ENCODE data around the gene GPR78. TPM values are rescaled to one million over a fixed set of nuclear protein-coding genes. Genes with fewer than 3 reads are reported as not detected.

The GPR78 gene
- total and polyA plus RNA-seq, 4 donors, result not detected

GRCh38 chr4:8591114-8591513 lies 10.9 kb downstream of the GPR78 start:
- no peaks in the 10 kb centered on the region for H3K9me3 ChIP-seq (ENCODE audit: control insufficient read depth in 4 of 4, low read length in 3 of 4)
- no peak for TF ChIP-seq TAF1 (conservative IDR thresholded peaks at IDR 0.05)
- no peak for TF ChIP-seq ATF3 (IDR thresholded peaks at IDR 0.05)
- TF ChIP-seq REST (IDR thresholded peaks at IDR 0.05), result no peak
- TF ChIP-seq FOXA1 (IDR thresholded peaks at IDR 0.05), result no peak
- no peak for TF ChIP-seq HNF4G (IDR thresholded peaks at IDR 0.05)
- no peaks in the 10 kb centered on the region for H3K36me3 ChIP-seq (ENCODE audit: control insufficient read depth in 4 of 4, insufficient read depth in 3 of 4, low read depth in 1 of 4, low read length in 3 of 4)
- H3K4me1 ChIP-seq (ENCODE audit: control insufficient read depth in 4 of 4, insufficient read depth in 4 of 4, low read length in 3 of 4), result peaks cover 0 to 12% (median 0%) of the 10 kb centered on the region in 4 donors
- H3K27me3 ChIP-seq (ENCODE audit: control insufficient read depth in 4 of 4, insufficient read depth in 4 of 4, low read length in 3 of 4), result peaks cover 0 to 6% (median 4%) of the 10 kb centered on the region in 4 donors
- H3K9ac ChIP-seq (ENCODE audit: low read depth in 1 of 2, low read length in 2 of 2), result no peak overlapping the region
- WGBS, result 77% methylated on average over 9 of the region's 9 CpGs
- DNase-seq (ENCODE audit: low spot score), result no peak
- H3K4me3 ChIP-seq (ENCODE audit: low read depth in 1 of 3, low read length in 3 of 3), result no peak overlapping the region
- no peak overlapping the region for H3K27ac ChIP-seq (ENCODE audit: low read depth in 1 of 2, low read length in 2 of 2)

- Histone ChIP-seq H3K4me3 (ENCODE audit: low read depth in 1 of 3, low read length in 3 of 3) (no peak overlapping the region), H3K4me1 (ENCODE audit: control insufficient read depth in 4 of 4, insufficient read depth in 4 of 4, low read length in 3 of 4) (peaks cover 0 to 12% (median 0%) of the 10 kb centered on the region in 4 donors), H3K9me3 (ENCODE audit: control insufficient read depth in 4 of 4, low read length in 3 of 4) (no peaks in the 10 kb centered on the region), H3K36me3 (ENCODE audit: control insufficient read depth in 4 of 4, insufficient read depth in 3 of 4, low read depth in 1 of 4, low read length in 3 of 4) (no peaks in the 10 kb centered on the region), H3K27me3 (ENCODE audit: control insufficient read depth in 4 of 4, insufficient read depth in 4 of 4, low read length in 3 of 4) (peaks cover 0 to 5% (median 3%) of the 10 kb centered on the region in 4 donors), H3K9ac (ENCODE audit: low read depth in 1 of 2, low read length in 2 of 2) (no peak overlapping the region), H3K27ac (ENCODE audit: low read depth in 1 of 2, low read length in 2 of 2) (no peak overlapping the region)
- WGBS, result 67% methylated on average over 15 of the region's 15 CpGs
- TF ChIP-seq RAD21 (IDR thresholded peaks at IDR 0.05), result no peak
- no peak for DNase-seq (ENCODE audit: low spot score)
Observed at GRCh38 chr4:8591626-8592365, 11.6 kb downstream of the GPR78 start.

GRCh38 chr4:8592366-8593263 lies 12.4 kb downstream of the GPR78 start, which contains the start of gene CPZ:
TSS of gene CPZ (plus strand) at chr4:8592765. CDS start at chr4:8592834, 69 bp downstream.
- peaks cover 0 to 12% (median 0%) of the 10 kb centered on the region in 4 donors for H3K4me1 ChIP-seq (ENCODE audit: control insufficient read depth in 4 of 4, insufficient read depth in 4 of 4, low read length in 3 of 4)
- peaks cover 0 to 5% (median 3%) of the 10 kb centered on the region in 4 donors for H3K27me3 ChIP-seq (ENCODE audit: control insufficient read depth in 4 of 4, insufficient read depth in 4 of 4, low read length in 3 of 4)
- no peak for DNase-seq (ENCODE audit: low spot score)
- no peak within 1 kb of the TSS for H3K9ac ChIP-seq (ENCODE audit: low read depth in 1 of 2, low read length in 2 of 2)
- TF ChIP-seq RAD21 (IDR thresholded peaks at IDR 0.05) (no peak), YY1 (IDR thresholded peaks at IDR 0.05) (no peak)
- no peaks in the 10 kb centered on the region for H3K9me3 ChIP-seq (ENCODE audit: control insufficient read depth in 4 of 4, low read length in 3 of 4)
- H3K36me3 ChIP-seq (ENCODE audit: control insufficient read depth in 4 of 4, insufficient read depth in 3 of 4, low read depth in 1 of 4, low read length in 3 of 4), result no peaks in the 10 kb centered on the region
- WGBS, result 5% methylated on average over 58 of the region's 58 CpGs
- peak within 1 kb of the TSS in 1 of 3 donors; percentile 9 for H3K4me3 ChIP-seq (ENCODE audit: low read depth in 1 of 3, low read length in 3 of 3)
- no peak within 1 kb of the TSS for H3K27ac ChIP-seq (ENCODE audit: low read depth in 1 of 2, low read length in 2 of 2)
